Lower lobe of right lung (tissue), 2 donors: Measurements from ENCODE around the gene OR6M1. TPM values are rescaled to one million over a fixed set of nuclear protein-coding genes. Genes with fewer than 3 reads are reported as not detected.

ENCODE experiments used
- ATAC-seq, 2 donors: fragments of 200-7000 bp; cut with Tn5 transposase; one replicate each; pipeline ENCODE4 v1.9.1; 2020 to 2022; ENCODE audit warnings: mild to moderate bottlenecking in 2 of 2, moderate library complexity in 2 of 2
- DNase-seq: peaks from one replicate; pipeline ENCODE4 v3.0.0-alpha.2; 2020
- H3K27ac ChIP-seq: fragments of 200-600 bp; one replicate; pipeline ENCODE4 v1.8.0; 2022
- H3K27me3 ChIP-seq: fragments of 200-600 bp; one replicate; pipeline ENCODE4 v1.8.0; 2022; ENCODE audit warnings: low read depth
- H3K36me3 ChIP-seq: fragments of 200-600 bp; one replicate; pipeline ENCODE4 v1.8.0; 2022; ENCODE audit warnings: mild to moderate bottlenecking
- H3K4me1 ChIP-seq: fragments of 200-600 bp; one replicate; pipeline ENCODE4 v1.8.0; 2022
- H3K4me3 ChIP-seq: fragments of 200-600 bp; one replicate; pipeline ENCODE4 v1.8.0; 2022; ENCODE audit warnings: mild to moderate bottlenecking
- H3K9me3 ChIP-seq: fragments of 200-600 bp; one replicate; pipeline ENCODE4 v1.8.0; 2022
- intact Hi-C: fragments of 100-400 bp; cut with DNase I; formaldehyde crosslinking; loops from one replicate; pipeline ENCODE4 v1.11.0; 2022
- total RNA-seq: library from RNA; stranded (reverse); fragmentation: NEBNext Ultra II Directional; extraction: Animal tissue kit (Norgen Biotek cat#: 25700); gene quantifications from one replicate; pipeline ENCODE4 v1.2.1, GENCODE V29; 2021
- TF ChIP-seq, protein P1 (sequence below): fragments of 200-600 bp; IDR thresholded peaks from one replicate; pipeline ENCODE4 v1.8.0; 2022; ENCODE audit warnings: antibody characterized with exemption, mild to moderate bottlenecking
- donor health status: DM: no; HTN: yes; CAD: no; lungs with severe emphysema.

The OR6M1 gene
- total RNA-seq, 1 donor from 2014 or later = not detected

DNA sequence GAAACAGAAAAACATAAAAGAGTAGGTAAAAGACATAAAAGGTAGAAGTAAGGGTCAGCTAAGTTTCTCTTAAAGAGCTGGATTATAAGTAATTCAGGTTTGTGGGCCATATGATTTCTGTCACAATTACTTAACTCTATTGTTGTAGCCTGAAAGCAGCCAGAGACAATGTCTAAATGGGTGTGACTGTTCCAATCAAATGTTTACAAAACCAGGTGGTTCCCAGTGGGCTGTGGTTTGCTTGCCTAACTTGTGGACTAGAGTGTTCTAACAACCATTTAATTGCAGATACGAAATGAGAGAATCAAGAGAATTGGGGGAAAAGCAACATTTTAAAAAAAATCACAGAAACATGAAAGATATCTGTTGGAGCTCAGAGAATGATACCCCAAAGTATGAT, 22.6 kb downstream of the OR6M1 start:
- ATAC-seq = no peak
- Histone ChIP-seq H3K27ac (no peak overlapping the region), H3K27me3 (no peaks in the 10 kb centered on the region), H3K4me1 (no peaks in the 10 kb centered on the region), H3K4me3 (no peak overlapping the region), H3K9me3 (no peaks in the 10 kb centered on the region), H3K36me3 (no peaks in the 10 kb centered on the region)
- intact Hi-C loops = no loop called here
- TF ChIP-seq, protein P1, sequence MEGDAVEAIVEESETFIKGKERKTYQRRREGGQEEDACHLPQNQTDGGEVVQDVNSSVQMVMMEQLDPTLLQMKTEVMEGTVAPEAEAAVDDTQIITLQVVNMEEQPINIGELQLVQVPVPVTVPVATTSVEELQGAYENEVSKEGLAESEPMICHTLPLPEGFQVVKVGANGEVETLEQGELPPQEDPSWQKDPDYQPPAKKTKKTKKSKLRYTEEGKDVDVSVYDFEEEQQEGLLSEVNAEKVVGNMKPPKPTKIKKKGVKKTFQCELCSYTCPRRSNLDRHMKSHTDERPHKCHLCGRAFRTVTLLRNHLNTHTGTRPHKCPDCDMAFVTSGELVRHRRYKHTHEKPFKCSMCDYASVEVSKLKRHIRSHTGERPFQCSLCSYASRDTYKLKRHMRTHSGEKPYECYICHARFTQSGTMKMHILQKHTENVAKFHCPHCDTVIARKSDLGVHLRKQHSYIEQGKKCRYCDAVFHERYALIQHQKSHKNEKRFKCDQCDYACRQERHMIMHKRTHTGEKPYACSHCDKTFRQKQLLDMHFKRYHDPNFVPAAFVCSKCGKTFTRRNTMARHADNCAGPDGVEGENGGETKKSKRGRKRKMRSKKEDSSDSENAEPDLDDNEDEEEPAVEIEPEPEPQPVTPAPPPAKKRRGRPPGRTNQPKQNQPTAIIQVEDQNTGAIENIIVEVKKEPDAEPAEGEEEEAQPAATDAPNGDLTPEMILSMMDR = no peak
- DNase-seq = no peak

DNA sequence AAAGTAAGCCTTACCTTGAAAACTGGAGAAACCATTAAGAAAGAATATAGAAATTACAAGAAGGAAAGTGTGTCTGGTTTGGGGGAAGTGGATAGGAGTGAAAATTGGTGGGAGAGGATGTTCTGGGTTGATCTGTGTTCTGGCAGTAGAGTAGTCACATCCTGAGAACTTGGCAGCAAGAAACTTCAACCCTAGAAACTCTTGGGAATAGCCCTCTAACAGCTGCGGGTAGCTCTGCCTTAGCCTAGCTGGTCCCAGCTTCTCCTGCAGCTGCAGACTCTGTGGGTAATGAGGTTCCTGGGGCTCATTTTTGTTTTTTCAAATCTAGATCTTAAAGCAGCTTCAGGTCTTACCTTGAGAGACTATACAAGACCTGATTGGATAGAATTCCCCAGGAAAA, 27.6 kb downstream of the OR6M1 start:
- no peak overlapping the region for H3K4me3 ChIP-seq
- intact Hi-C loops = no loop called here
- H3K36me3 ChIP-seq = no peaks in the 10 kb centered on the region
- H3K9me3 ChIP-seq = no peaks in the 10 kb centered on the region
- no peaks in the 10 kb centered on the region for H3K4me1 ChIP-seq
- TF ChIP-seq, protein P1 = no peak
- DNase-seq (no peak), ATAC-seq (no peak)
- no peak overlapping the region for H3K27ac ChIP-seq
- H3K27me3 ChIP-seq = no peaks in the 10 kb centered on the region

DNA sequence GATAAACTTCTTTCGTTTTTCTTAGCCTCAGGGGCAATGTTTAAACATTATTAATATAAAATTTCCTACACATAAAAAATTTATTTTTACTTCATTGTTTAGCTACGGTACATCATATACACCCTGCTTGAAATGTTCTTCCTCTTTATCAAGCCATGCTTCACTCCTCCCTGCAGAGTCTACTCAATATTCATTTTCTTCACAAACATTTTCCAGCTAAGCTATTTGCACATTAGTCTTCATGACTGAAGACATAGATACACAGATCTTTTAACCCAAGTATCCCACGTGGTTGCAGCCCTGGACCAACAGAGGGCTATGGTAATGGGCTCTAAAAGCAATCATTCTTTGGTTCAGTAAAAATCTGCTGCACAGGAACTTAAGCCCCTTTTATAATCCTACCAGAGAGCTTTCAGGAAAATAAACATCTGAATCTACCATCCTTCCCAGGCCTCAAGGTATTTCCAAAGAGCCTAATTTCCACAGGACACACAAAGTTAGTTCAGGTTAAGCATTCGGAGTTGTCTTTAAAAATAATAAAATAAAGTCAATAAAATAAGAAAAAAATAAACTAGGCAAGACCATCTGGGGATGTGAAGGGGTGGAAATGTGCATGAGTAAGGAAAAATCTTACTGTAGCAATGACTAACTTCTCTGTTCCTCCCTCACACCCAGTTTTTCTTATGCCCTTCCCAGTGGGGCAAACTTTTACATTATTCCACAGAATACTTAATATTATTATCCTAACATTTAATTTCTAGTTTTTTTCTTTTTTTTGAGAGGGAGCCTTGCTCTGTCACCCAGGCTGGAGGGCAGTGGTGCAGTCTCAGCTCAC, 30.2 kb downstream of the OR6M1 start:
- H3K27me3 ChIP-seq = no peaks in the 10 kb centered on the region
- ATAC-seq (no peak), DNase-seq (no peak)
- H3K36me3 ChIP-seq = no peaks in the 10 kb centered on the region
- H3K9me3 ChIP-seq = no peaks in the 10 kb centered on the region
- TF ChIP-seq, protein P1 = no peak
- no peaks in the 10 kb centered on the region for H3K4me1 ChIP-seq
- H3K27ac ChIP-seq = no peak overlapping the region
- no peak overlapping the region for H3K4me3 ChIP-seq
- intact Hi-C loops = no loop called here

DNA sequence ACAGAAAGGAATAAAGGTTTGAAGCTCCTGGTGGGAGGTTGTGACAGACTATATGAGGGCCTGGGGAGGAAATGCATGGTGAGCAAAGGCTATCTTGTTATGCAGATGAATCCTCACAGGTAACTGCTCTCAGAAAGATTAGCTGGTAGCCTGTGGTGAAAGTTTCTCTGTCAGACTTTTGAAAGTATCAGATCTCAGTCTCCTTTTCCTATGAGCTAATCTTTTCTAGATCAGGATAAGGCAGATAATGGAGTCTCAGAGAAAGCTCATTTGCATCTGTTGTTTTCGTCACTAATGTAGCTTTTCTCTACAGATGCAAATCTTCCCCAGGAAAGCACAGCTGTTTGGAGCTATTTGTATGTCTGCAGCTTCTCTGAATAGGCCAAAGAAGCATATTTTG, 30.9 kb downstream of the OR6M1 start:
- no peak overlapping the region for H3K4me3 ChIP-seq
- no peaks in the 10 kb centered on the region for H3K36me3 ChIP-seq
- TF ChIP-seq, protein P1 = no peak
- no peak overlapping the region for H3K27ac ChIP-seq
- intact Hi-C loops = no loop called here
- no peaks in the 10 kb centered on the region for H3K4me1 ChIP-seq
- DNase-seq (no peak), ATAC-seq (no peak)
- H3K9me3 ChIP-seq = no peaks in the 10 kb centered on the region
- H3K27me3 ChIP-seq = no peaks in the 10 kb centered on the region

DNA sequence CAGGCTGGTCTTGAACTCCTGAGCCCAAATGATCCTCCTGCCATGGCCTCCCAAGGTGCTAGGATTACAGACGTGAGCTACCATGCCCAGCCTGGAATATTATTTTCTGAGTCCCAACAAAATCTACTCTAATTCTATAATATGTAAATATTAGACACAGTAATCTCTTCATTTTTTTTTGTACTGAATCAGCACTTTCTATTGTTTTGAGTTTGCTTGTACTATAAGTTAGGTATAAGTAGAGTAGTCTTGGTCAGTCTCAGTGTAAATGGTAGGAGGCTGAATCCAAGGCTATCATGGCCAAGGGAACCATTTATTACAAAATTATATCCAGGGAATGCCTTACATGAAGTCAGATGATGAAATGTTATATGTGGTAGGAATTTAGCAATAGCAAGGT, 32.2 kb downstream of the OR6M1 start:
- Histone ChIP-seq H3K27me3 (no peaks in the 10 kb centered on the region), H3K36me3 (no peaks in the 10 kb centered on the region), H3K4me1 (no peaks in the 10 kb centered on the region), H3K4me3 (no peak overlapping the region), H3K9me3 (no peaks in the 10 kb centered on the region), H3K27ac (no peak overlapping the region)
- no peak for ATAC-seq
- DNase-seq = no peak
- TF ChIP-seq, protein P1 = no peak
- intact Hi-C loops = no loop called here
